Activated CD4-positive, alpha-beta memory T cell treated with anti-CD3 and anti-CD28 coated beads for 36 hours (primary cell): ENCODE data around the gene C22orf42. TPM values are rescaled to one million over a fixed set of nuclear protein-coding genes. Genes with fewer than 3 reads are reported as not detected.
"Not testable (repeated sequence)": the region's sequence is repeated elsewhere in the genome, so short reads cannot be mapped to it uniquely, and the experiment has no call there.

ENCODE experiments used
- CTCF ChIA-PET: fragments of 350-600 bp; sonication (Branson Sonifier 250); formaldehyde crosslinking; loops from one replicate; lab custom pipeline; 2021; ENCODE audit warnings: antibody characterized with exemption, inconsistent platforms; lab: Charles Lee
- POLR2A ChIA-PET: fragments of 350-600 bp; sonication (Branson Sonifier 250); formaldehyde crosslinking; loops from one replicate; lab custom pipeline; 2021; ENCODE audit warnings: antibody characterized with exemption; lab: Charles Lee
- DNase-seq: peaks from one replicate; pipeline ENCODE4 v3.0.0-alpha.2; 2020
- H3K27ac Mint-ChIP-seq: one replicate; pipeline ENCODE4 v1.8.0; 2021; ENCODE audit warnings: mixed read lengths
- H3K27me3 Mint-ChIP-seq: one replicate; pipeline ENCODE4 v1.8.0; 2021; ENCODE audit warnings: mixed read lengths
- H3K36me3 Mint-ChIP-seq: one replicate; pipeline ENCODE4 v1.8.0; 2021; ENCODE audit warnings: mixed read lengths
- H3K4me1 Mint-ChIP-seq: one replicate; pipeline ENCODE4 v1.8.0; 2021; ENCODE audit warnings: low read depth, mixed read lengths
- H3K4me3 Mint-ChIP-seq: one replicate; pipeline ENCODE4 v1.8.0; 2021; ENCODE audit warnings: mild to moderate bottlenecking, mixed read lengths
- H3K9me3 Mint-ChIP-seq: one replicate; pipeline ENCODE4 v1.8.0; 2021; ENCODE audit warnings: mixed read lengths
- intact Hi-C: fragments of 100-400 bp; cut with micrococcal nuclease; formaldehyde crosslinking; loops from one replicate; pipeline ENCODE4 v1.15.1; 2023
- total RNA-seq, 2 experiments: library from RNA; stranded (reverse); gene quantifications; one replicate each; pipeline ENCODE4 v1.2.3, GENCODE V29; 2021

C22orf42 gene
- total RNA-seq, 2 experiments from 2014 or later, result not detected

DNA sequence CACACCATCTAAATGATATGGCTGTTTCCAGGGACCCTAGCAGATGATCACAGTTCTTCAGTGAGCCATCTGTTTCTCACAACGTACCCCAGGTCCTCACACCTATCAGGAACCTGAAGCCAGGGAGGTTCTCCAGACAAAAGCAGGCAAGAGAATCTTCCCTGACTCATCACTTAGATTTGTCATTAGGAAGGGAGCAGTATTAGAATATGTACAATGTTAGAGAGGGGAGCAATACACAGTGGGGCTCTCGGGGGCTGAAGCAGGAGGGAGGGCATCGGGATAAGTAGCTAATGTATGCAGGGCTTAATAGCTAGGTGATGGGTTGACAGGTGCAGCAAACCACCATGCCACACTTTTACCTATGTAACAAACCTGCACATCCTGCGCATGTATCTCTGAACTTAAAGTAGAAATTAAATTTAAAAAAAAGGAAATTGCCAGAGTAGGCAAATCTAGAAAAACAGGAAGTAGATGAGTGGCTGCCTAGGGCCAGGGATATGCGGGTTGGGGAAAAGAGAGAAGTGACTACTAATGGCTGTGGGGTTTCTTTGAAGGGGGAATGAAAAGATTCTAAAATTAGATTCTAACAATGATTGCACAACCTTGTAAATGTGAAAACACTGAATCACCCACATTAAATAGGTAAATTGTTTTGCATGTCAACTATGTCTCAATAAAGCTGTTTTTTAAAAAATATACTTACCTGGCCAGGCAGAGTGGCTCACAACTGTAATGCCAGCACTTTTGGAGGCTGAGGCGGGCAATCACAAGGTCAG lies 14.4 kb downstream of the C22orf42 start:
- H3K36me3 Mint-ChIP-seq, result no peaks in the 10 kb centered on the region
- ChIA-PET POLR2A (no interaction called here), CTCF (no interaction called here)
- H3K27ac Mint-ChIP-seq, result peak overlapping the region; percentile 92
- H3K27me3 Mint-ChIP-seq, result no peaks in the 10 kb centered on the region
- peaks cover 46% of the 10 kb centered on the region for H3K4me1 Mint-ChIP-seq
- DNase-seq, result peak; percentile 26
- intact Hi-C loops, result loop anchor here (5.0 kb wide), 1 partner anchor 123 kb away; no protein-coding TSS in a partner anchor
- peaks cover 10% of the 10 kb centered on the region for H3K9me3 Mint-ChIP-seq
- no peak overlapping the region for H3K4me3 Mint-ChIP-seq

DNA sequence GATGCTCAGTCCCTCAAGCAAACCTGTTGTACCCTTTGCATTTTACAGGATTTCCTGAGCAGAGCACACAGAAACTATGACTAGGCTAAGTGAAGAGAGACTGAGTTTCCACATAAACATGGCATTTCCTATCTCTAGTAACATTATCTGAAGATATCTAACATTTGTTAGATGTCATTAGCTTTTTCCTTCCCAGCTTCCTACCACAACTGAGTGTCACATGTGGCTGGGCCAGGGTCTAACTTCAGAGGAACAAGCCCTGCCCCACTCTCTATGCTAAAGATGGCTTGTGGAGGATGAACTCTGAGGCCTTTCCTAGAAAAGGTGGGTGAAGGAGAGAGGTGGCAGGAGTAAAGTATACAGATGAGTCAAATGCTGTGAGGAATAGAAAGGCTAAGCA lies 16.5 kb downstream of the C22orf42 start:
- Mint-ChIP-seq H3K36me3 (no peaks in the 10 kb centered on the region), H3K9me3 (peaks cover 9% of the 10 kb centered on the region), H3K27me3 (no peaks in the 10 kb centered on the region), H3K27ac (peak overlapping the region; percentile 92), H3K4me3 (peak overlapping the region; percentile 14), H3K4me1 (peaks cover 54% of the 10 kb centered on the region)
- ChIA-PET CTCF (interaction anchor here (1.2 to 2.3 kb wide), 3 partner anchors 60 to 331 kb away, joined by 3 to 12 read pairs (median 4); no protein-coding TSS in a partner anchor), POLR2A (no interaction called here)
- intact Hi-C loops, result loop anchor here (1.0 to 5.0 kb wide), 4 partner anchors 64 to 332 kb away; partner anchors contain the start of gene FBXO7
- peak; percentile 39 for DNase-seq

DNA sequence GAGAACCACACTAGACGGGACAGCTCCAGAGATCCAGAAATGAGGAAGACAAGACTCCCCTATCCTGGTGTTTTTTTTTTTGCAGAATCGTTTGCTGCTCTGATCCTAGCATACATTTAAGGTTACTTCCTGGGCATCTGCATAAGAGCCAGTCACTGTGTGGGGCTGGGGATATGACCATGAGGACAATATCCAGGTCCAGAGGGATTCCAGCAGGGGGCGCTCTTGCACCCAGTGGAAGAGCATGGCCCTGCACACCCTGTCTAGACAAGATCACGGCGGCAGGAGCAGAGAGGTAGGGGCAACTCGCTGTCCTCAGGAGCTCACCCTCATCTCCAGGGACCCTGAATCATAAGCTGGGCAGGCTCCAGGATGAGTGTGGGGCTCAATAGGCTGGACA lies 18.4 kb downstream of the C22orf42 start:
- H3K36me3 Mint-ChIP-seq, H3K27me3 Mint-ChIP-seq, H3K27ac Mint-ChIP-seq, H3K9me3 Mint-ChIP-seq, H3K4me3 Mint-ChIP-seq, POLR2A ChIA-PET: not testable (repeated sequence)
- intact Hi-C loops, result loop anchor here (5.0 kb wide), 1 partner anchor 127 kb away; no protein-coding TSS in a partner anchor
- peaks cover 67% of the 10 kb centered on the region for H3K4me1 Mint-ChIP-seq
- peak; percentile 48 for DNase-seq
- CTCF ChIA-PET, result interaction anchor here (1.1 to 2.3 kb wide), 2 partner anchors 125 to 126 kb away, joined by 4 to 12 read pairs; no protein-coding TSS in a partner anchor

DNA sequence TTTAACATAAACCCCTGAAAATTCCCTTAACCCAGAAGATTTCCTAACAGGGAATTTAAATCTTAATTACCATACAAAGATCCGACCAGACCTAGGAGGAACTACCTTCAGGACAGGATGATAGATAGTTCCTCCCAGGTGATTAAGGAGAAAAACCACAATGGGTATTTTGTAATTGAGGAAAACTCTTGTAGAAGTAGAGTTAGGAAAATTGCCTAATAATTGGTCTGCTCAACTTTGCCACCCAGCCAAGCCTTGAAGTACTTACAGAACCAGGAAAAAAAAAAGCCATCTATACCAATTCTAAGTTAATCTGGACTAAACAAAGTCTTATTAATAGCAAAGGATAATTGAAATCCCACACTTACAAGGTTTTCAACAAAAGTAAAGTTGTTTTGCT lies 20.5 kb downstream of the C22orf42 start:
- H3K4me3 Mint-ChIP-seq, result peak overlapping the region; percentile 80
- DNase-seq, H3K27me3 Mint-ChIP-seq, CTCF ChIA-PET, POLR2A ChIA-PET, H3K9me3 Mint-ChIP-seq, H3K36me3 Mint-ChIP-seq: not testable (repeated sequence)
- intact Hi-C loops, result loop anchor here (5.0 kb wide), 1 partner anchor 476 kb away; the partner anchor contains the start of gene PISD
- peak overlapping the region; percentile 81 for H3K27ac Mint-ChIP-seq
- H3K4me1 Mint-ChIP-seq, result peaks cover 52% of the 10 kb centered on the region

DNA sequence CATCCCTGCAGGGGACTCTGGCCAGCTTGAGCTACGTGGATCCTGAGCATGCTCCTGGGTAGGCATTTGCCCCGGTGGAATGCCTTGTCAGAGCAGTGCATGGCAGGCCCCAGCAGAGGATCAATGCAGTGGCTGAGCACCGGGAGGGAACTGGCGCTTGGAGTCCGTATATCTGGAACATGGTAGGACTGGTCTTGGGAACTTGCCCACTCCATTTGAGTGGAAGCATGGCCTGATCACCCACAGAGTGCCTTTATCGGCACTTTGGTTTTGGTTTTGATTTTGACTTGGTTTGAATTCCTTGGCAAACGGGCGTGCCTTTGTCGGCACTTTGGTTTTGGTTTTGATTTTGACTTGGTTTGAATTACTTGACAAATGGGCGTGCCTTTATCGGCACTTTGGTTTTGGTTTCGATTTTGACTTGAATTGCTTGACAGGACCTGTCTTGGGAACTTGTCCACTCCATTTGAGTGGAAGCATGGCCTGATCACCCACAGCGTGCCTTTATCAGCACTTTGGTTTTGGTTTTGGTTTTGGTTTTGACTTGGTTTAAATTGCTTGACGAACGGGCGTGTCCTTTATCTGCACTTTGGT lies 21.3 kb downstream of the C22orf42 start:
- peaks cover 45% of the 10 kb centered on the region for H3K4me1 Mint-ChIP-seq
- H3K36me3 Mint-ChIP-seq, CTCF ChIA-PET, H3K9me3 Mint-ChIP-seq, POLR2A ChIA-PET, H3K27me3 Mint-ChIP-seq: not testable (repeated sequence)
- intact Hi-C loops, result loop anchor here (5.0 kb wide), 1 partner anchor 476 kb away; the partner anchor contains the start of gene PISD
- peak overlapping the region; percentile 81 for H3K27ac Mint-ChIP-seq
- peak overlapping the region; percentile 80 for H3K4me3 Mint-ChIP-seq
- peak; percentile 76 for DNase-seq

DNA sequence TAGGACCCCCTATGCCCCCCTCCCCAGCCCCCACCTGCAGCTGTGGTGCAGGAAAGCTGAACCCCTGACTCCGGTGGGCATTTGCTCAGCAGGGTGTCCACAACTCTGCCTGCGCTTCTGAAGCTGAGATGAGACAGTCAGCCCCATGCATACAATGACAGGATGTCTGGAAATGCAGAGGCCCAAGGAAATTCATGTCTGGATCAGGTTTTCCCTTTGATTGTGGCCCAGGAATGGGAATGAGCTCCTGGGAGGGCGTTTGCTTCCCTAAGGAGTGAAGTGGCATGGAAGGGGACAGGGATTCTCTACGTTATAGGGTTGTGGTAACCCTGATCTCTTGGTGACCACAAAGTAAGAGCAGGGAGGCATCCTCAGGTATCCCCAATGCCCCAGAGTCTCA lies 22.2 kb downstream of the C22orf42 start:
- DNase-seq, H3K4me3 Mint-ChIP-seq, CTCF ChIA-PET, H3K27me3 Mint-ChIP-seq, H3K36me3 Mint-ChIP-seq, POLR2A ChIA-PET, H3K9me3 Mint-ChIP-seq: not testable (repeated sequence)
- intact Hi-C loops, result loop anchor here (5.0 kb wide), 1 partner anchor 475 kb away; the partner anchor contains the start of gene PISD
- H3K27ac Mint-ChIP-seq, result peak overlapping the region; percentile 81
- H3K4me1 Mint-ChIP-seq, result peaks cover 35% of the 10 kb centered on the region

DNA sequence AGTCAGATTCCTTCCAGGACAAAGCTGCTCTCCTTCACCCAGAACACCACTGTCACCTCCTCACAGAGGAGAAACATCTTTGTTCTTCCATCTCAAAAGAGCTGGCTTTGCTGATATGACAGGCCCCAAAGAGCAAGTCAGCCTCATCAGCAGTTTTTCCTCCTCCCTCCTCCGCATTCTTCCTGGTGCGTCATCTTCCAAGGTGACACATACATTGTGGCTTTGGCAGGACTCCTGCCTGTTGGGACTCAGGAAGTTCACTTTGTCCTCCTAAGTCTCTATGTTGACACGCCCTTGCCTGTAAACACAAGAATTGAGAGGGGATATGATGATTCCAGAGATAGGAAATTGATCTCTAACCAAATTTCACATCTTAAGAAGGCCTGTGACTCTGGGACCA lies 23.1 kb downstream of the C22orf42 start:
- peaks cover 26% of the 10 kb centered on the region for H3K4me1 Mint-ChIP-seq
- CTCF ChIA-PET, H3K9me3 Mint-ChIP-seq, H3K36me3 Mint-ChIP-seq, H3K27ac Mint-ChIP-seq, H3K4me3 Mint-ChIP-seq, H3K27me3 Mint-ChIP-seq, DNase-seq: not testable (repeated sequence)
- POLR2A ChIA-PET, result interaction anchor here (1.1 kb wide), 1 partner anchor 339 kb away, joined by 3 read pairs; the partner anchor contains the start of gene FBXO7
- intact Hi-C loops, result loop anchor here (5.0 kb wide), 1 partner anchor 474 kb away; the partner anchor contains the start of gene PISD

DNA sequence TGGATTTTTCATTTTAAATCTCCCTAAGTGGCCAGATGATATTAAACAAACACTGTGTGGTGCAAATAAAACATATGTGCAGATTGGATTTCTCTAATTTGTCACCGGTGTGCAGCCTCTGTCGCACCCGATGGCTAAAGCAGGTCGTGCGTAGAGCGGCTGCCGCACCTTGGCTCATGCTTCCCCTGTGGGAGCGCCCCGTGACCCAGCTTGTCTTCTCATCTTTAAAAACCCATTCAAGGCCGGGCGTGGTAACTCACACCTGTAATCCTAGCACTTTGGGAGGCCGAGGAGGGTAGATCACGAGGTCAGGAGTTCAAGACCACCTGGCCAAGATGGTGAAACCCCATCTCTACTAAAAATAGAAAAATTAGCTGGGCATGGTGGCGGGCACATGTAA lies 24.3 kb downstream of the C22orf42 start:
- H3K4me3 Mint-ChIP-seq, H3K27me3 Mint-ChIP-seq, H3K9me3 Mint-ChIP-seq, H3K36me3 Mint-ChIP-seq, POLR2A ChIA-PET, H3K27ac Mint-ChIP-seq, DNase-seq, CTCF ChIA-PET: not testable (repeated sequence)
- peaks cover 22% of the 10 kb centered on the region for H3K4me1 Mint-ChIP-seq
- intact Hi-C loops, result loop anchor here (5.0 kb wide), 1 partner anchor 472 kb away; the partner anchor contains the start of gene PISD

DNA sequence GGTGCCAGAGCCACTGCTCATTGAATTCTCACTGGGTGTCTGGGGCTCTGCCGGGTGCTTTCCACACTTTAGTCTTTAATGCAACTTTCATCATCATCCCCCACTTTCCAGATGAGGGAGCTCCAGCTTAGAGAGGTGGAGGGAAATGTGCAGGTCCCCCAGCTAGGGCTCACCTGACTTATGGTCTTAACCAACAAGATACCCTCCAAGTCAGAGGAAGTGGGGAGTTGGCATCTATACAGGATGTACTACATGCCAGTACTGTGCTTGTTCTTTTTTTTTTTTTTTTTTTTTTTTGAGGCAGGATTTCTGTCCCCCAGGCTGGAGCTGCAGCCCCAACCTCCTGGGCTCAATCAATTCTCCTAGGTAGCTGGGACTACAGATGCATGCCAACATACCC lies 26.3 kb downstream of the C22orf42 start:
- intact Hi-C loops, result no loop called here
- POLR2A ChIA-PET, result no interaction called here
- Mint-ChIP-seq H3K4me1 (peaks cover 15% of the 10 kb centered on the region), H3K36me3 (no peaks in the 10 kb centered on the region), H3K4me3 (no peak overlapping the region), H3K9me3 (no peaks in the 10 kb centered on the region), H3K27ac (no peak overlapping the region), H3K27me3 (no peaks in the 10 kb centered on the region)
- CTCF ChIA-PET, result no interaction called here
- no peak for DNase-seq

DNA sequence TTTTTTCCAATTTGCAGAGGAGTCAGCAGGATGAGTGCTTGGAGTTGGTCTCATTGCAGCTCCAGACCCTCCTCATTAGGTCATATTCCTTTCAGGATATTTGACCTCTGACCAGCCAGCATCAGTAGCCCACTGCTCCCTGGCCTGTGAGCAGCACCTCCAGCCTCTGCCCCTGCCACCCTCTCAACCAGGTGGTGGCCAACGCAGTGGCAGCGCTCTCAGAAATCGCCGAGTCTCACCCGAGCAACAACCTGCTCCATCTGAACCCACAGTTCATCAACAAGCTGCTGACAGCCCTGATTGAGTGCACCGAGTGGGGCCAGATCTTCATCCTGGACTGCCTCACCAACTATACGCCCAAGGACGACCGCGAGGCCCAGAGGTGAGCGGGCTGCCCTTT lies 27.0 kb downstream of the C22orf42 start:
- DNase-seq, result no peak
- H3K27me3 Mint-ChIP-seq, result no peaks in the 10 kb centered on the region
- H3K4me3 Mint-ChIP-seq, result no peak overlapping the region
- ChIA-PET POLR2A (no interaction called here), CTCF (no interaction called here)
- H3K9me3 Mint-ChIP-seq, result no peaks in the 10 kb centered on the region
- H3K36me3 Mint-ChIP-seq, result no peaks in the 10 kb centered on the region
- H3K4me1 Mint-ChIP-seq, result peaks cover 9% of the 10 kb centered on the region
- intact Hi-C loops, result no loop called here
- H3K27ac Mint-ChIP-seq, result no peak overlapping the region

DNA sequence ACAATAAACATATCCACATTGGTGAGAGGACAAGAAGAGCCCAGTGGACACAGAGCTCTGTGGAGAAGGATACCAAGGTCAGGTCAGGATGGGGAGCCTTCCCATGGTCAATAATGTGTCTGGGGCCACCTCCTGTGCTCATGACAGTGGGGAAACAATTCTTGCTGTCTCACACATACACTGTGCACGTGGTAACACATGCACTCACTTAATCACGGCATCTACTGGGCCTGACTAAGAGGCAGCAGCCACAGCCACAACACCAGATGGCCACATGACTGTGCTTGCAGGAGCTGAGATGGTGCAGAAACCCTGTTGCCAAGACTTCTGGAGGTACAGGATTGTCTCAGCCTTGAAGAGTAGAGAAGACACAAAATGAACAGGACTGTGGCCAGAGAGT lies 28.6 kb downstream of the C22orf42 start:
- H3K27ac Mint-ChIP-seq, result no peak overlapping the region

DNA sequence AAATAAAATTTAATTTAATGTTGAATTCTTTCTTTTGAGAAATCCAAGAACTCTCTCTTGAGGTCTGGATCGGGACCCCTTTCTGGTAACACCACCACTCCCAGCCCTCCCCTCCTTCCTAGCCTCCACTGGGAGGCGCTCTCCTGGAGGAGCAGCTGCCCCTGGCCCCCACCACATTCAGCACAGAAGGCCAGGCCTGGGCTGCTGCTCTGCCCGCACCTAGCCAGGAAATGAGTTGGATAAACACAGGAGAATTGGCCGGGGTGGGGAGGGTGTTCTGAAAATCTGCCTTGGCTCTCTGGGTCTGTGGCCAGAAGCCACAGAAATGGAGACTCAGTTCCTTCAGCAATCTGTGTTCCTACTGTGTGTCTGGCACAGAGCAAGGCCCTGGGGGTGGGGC lies 31.2 kb downstream of the C22orf42 start:
- no peaks in the 10 kb centered on the region for H3K27me3 Mint-ChIP-seq
- peaks cover 13% of the 10 kb centered on the region for H3K4me1 Mint-ChIP-seq
- no peaks in the 10 kb centered on the region for H3K36me3 Mint-ChIP-seq
- no peak overlapping the region for H3K27ac Mint-ChIP-seq
- H3K4me3 Mint-ChIP-seq, result no peak overlapping the region
- CTCF ChIA-PET, result no interaction called here
- no peak for DNase-seq
- no peaks in the 10 kb centered on the region for H3K9me3 Mint-ChIP-seq
- POLR2A ChIA-PET, result no interaction called here
- intact Hi-C loops, result no loop called here

More for the DNA sequence above, 28.6 kb downstream of the C22orf42 start:
- peaks cover 2% of the 10 kb centered on the region for H3K4me1 Mint-ChIP-seq
- H3K27me3 Mint-ChIP-seq, result no peaks in the 10 kb centered on the region
- intact Hi-C loops, result no loop called here
- H3K9me3 Mint-ChIP-seq, result no peaks in the 10 kb centered on the region
- CTCF ChIA-PET, result interaction anchor here (0.8 kb wide), 1 partner anchor 160 kb away, joined by 4 read pairs; no protein-coding TSS in a partner anchor
- DNase-seq, result no peak
- POLR2A ChIA-PET, result no interaction called here
- H3K36me3 Mint-ChIP-seq, result no peaks in the 10 kb centered on the region
- no peak overlapping the region for H3K4me3 Mint-ChIP-seq
